ENCODE results near the gene NOP10.
"Not testable (repeated sequence)": the region's sequence is repeated elsewhere in the genome, so short reads cannot be mapped to it uniquely, and the experiment has no call there.

NOP10 gene

GRCh38 chr15:34358367-34358766 is 15.4 kb upstream of the NOP10 start:
- DNase-seq (ENCODE audit: low spot score): peak; percentile 20

- no peak for DNase-seq (ENCODE audit: low spot score)
These were observed 14.7 kb upstream of the NOP10 start for GRCh38 chr15:34357653-34358052.

- no peak for DNase-seq (ENCODE audit: low spot score)
These were observed 12.3 kb upstream of the NOP10 start for GRCh38 chr15:34355241-34355640.

GRCh38 chr15:34354286-34354685 is 11.3 kb upstream of the NOP10 start:
- no peak for DNase-seq (ENCODE audit: low spot score)

- DNase-seq (ENCODE audit: low spot score): no peak
These were observed 10.7 kb upstream of the NOP10 start for GRCh38 chr15:34353627-34354026.

GRCh38 chr15:34352996-34353395 is 10.1 kb upstream of the NOP10 start:
- DNase-seq (ENCODE audit: low spot score): not testable (repeated sequence)

- DNase-seq (ENCODE audit: low spot score): no peak
These were observed 6.8 kb upstream of the NOP10 start for GRCh38 chr15:34349769-34350168.

- no peak for DNase-seq (ENCODE audit: low spot score)
These were observed 5.9 kb upstream of the NOP10 start for GRCh38 chr15:34348735-34349300.

GRCh38 chr15:34347951-34348638 is 5.2 kb upstream of the NOP10 start:
- no peak for DNase-seq (ENCODE audit: low spot score)

GRCh38 chr15:34342213-34342736 is 661 bp downstream of the NOP10 start:
- not testable (repeated sequence) for DNase-seq (ENCODE audit: low spot score)

- no peak for DNase-seq (ENCODE audit: low spot score)
These were observed 1.3 kb downstream of the NOP10 start for GRCh38 chr15:34341381-34342212.

- DNase-seq (ENCODE audit: low spot score): no peak
These were observed 3.0 kb downstream of the NOP10 start for GRCh38 chr15:34339946-34340345.

- DNase-seq (ENCODE audit: low spot score): no peak
These were observed 4.6 kb downstream of the NOP10 start for GRCh38 chr15:34338347-34338746.

GRCh38 chr15:34337557-34338306 is 5.2 kb downstream of the NOP10 start, which contains the start of gene SLC12A6:
SLC12A6 (minus strand) TSS chr15:34337781; CDS start chr15:34336680, 1,101 bp downstream.
- DNase-seq (ENCODE audit: low spot score): peak; percentile 77

- DNase-seq (ENCODE audit: low spot score): no peak
These were observed 5.9 kb downstream of the NOP10 start for GRCh38 chr15:34336991-34337556.

GRCh38 chr15:34336231-34336990 is 6.5 kb downstream of the NOP10 start:
- no peak for DNase-seq (ENCODE audit: low spot score)

- DNase-seq (ENCODE audit: low spot score): no peak
These were observed 7.5 kb downstream of the NOP10 start for GRCh38 chr15:34335176-34336032.

- DNase-seq (ENCODE audit: low spot score): no peak
These were observed 8.3 kb downstream of the NOP10 start for GRCh38 chr15:34334672-34335071.

GRCh38 chr15:34332553-34333120 is 10.3 kb downstream of the NOP10 start:
- DNase-seq (ENCODE audit: low spot score): no peak

GRCh38 chr15:34331809-34332208 is 11.1 kb downstream of the NOP10 start:
- no peak for DNase-seq (ENCODE audit: low spot score)
